OCI-LY3 (cell line): ENCODE data around the gene TBC1D8.

Experiments used
- H2AFZ ChIP-seq: fragments of 200-600, 300-600 bp; shearing (Covaris generic); 2 replicates; pipeline ENCODE4 v1.6.0; 2014; ENCODE audit warnings: antibody characterized with exemption, low read depth, low read length
- H3K27ac ChIP-seq: fragments of 200-600, 300-600 bp; sonication (generic); 2 replicates; pipeline ENCODE4 v1.5.1; 2014; ENCODE audit warnings: mild to moderate bottlenecking, low read length, moderate library complexity, mixed read lengths
- H3K27me3 ChIP-seq: fragments of 200-600, 300-600 bp; sonication (generic); 2 replicates; pipeline ENCODE4 v1.6.1; 2014; ENCODE audit warnings: low read depth, low read length, mixed read lengths
- H3K36me3 ChIP-seq: fragments of 200-600, 300-600 bp; sonication (generic); replicated peaks from 2 replicates; pipeline ENCODE3; 2014; ENCODE audit warnings: low read depth, low read length, mixed read lengths
- H3K4me1 ChIP-seq: fragments of 300-600, 200-600 bp; sonication (generic); 2 replicates; pipeline ENCODE4 v1.6.1; 2014; ENCODE audit warnings: low read length, mixed read lengths
- H3K4me2 ChIP-seq: fragments of 200-600, 300-600 bp; sonication (generic); 2 replicates; pipeline ENCODE4 v1.6.1; 2014; ENCODE audit warnings: low read length, mixed read lengths
- H3K4me3 ChIP-seq: fragments of 300-600, 200-600 bp; sonication (generic); 2 replicates; pipeline ENCODE4 v1.5.1; 2014; ENCODE audit warnings: antibody characterized with exemption, mild to moderate bottlenecking, low read length, moderate library complexity
- H3K79me2 ChIP-seq: fragments of 300-600, 200-600 bp; shearing (Covaris generic); 2 replicates; pipeline ENCODE4 v1.6.1; 2014; ENCODE audit warnings: mild to moderate bottlenecking, low read length, mixed read lengths
- H3K9ac ChIP-seq: fragments of 300-600, 200-600 bp; shearing (Covaris generic); 2 replicates; pipeline ENCODE4 v1.6.0; 2014; ENCODE audit warnings: mild to moderate bottlenecking, low read length, moderate library complexity
- H3K9me3 ChIP-seq: fragments of 200-600, 300-600 bp; shearing (Covaris generic); 2 replicates; pipeline ENCODE4 v1.6.1; 2014; ENCODE audit warnings: low read length, mixed read lengths; ENCODE audit not compliant: insufficient read depth
- H4K20me1 ChIP-seq: fragments of 200-600, 300-600 bp; sonication (generic); 2 replicates; pipeline ENCODE4 v1.6.1; 2016; ENCODE audit warnings: low read length, mixed read lengths; ENCODE audit not compliant: insufficient read depth
- CTCF ChIP-seq: fragments of 200-600, 300-600 bp; sonication (generic); IDR thresholded peaks from 2 replicates; pipeline ENCODE4 v1.5.1; 2014; ENCODE audit warnings: antibody characterized with exemption, low read length, low read depth
- EZH2phosphoT487 ChIP-seq: fragments of 200-600 bp; shearing (Covaris generic); IDR thresholded peaks from 2 replicates; pipeline ENCODE4 v1.6.1; 2018; ENCODE audit warnings: antibody characterized with exemption, mixed run types, low read depth

TBC1D8 gene

GRCh38 chr2:101125808-101126207 is 25.4 kb downstream of the TBC1D8 start:
- no peak overlapping the region for H3K27ac ChIP-seq
- peaks cover 7% of the 10 kb centered on the region for H3K4me1 ChIP-seq
- TF ChIP-seq CTCF: no peak
- no peak for TF ChIP-seq EZH2phosphoT487
- H3K79me2 ChIP-seq: no peaks in the 10 kb centered on the region
- no peak overlapping the region for H3K4me3 ChIP-seq
- H3K4me2 ChIP-seq: no peak overlapping the region
- no peaks in the 10 kb centered on the region for H3K36me3 ChIP-seq
- H3K9me3 ChIP-seq: no peaks in the 10 kb centered on the region
- no peak overlapping the region for H3K9ac ChIP-seq
- H3K27me3 ChIP-seq: peaks cover 3% of the 10 kb centered on the region; the same call in 1 of the 2 replicates
- H2AFZ ChIP-seq: no peak overlapping the region
- H4K20me1 ChIP-seq: no peaks in the 10 kb centered on the region

GRCh38 chr2:101125374-101125773 is 25.8 kb downstream of the TBC1D8 start:
- Histone ChIP-seq H3K4me3 (no peak overlapping the region), H3K9me3 (no peaks in the 10 kb centered on the region), H3K27ac (no peak overlapping the region), H4K20me1 (no peaks in the 10 kb centered on the region), H3K9ac (no peak overlapping the region), H3K27me3 (peaks cover 3% of the 10 kb centered on the region; the same call in 1 of the 2 replicates), H3K4me1 (peaks cover 7% of the 10 kb centered on the region), H3K79me2 (no peaks in the 10 kb centered on the region), H2AFZ (no peak overlapping the region), H3K4me2 (no peak overlapping the region), H3K36me3 (no peaks in the 10 kb centered on the region)
- no peak for TF ChIP-seq EZH2phosphoT487
- no peak for TF ChIP-seq CTCF

- Histone ChIP-seq H2AFZ (no peak overlapping the region), H3K79me2 (no peaks in the 10 kb centered on the region), H4K20me1 (no peaks in the 10 kb centered on the region), H3K9me3 (no peaks in the 10 kb centered on the region), H3K27me3 (peaks cover 3% of the 10 kb centered on the region; the same call in 1 of the 2 replicates), H3K4me3 (no peak overlapping the region), H3K4me2 (no peak overlapping the region), H3K36me3 (no peaks in the 10 kb centered on the region), H3K4me1 (peaks cover 7% of the 10 kb centered on the region), H3K9ac (no peak overlapping the region), H3K27ac (no peak overlapping the region)
- TF ChIP-seq CTCF: no peak
- no peak for TF ChIP-seq EZH2phosphoT487
These were observed 26.4 kb downstream of the TBC1D8 start for GRCh38 chr2:101124643-101125366.

GRCh38 chr2:101123795-101124471 is 27.2 kb downstream of the TBC1D8 start:
- no peak overlapping the region for H3K4me3 ChIP-seq
- H2AFZ ChIP-seq: no peak overlapping the region
- H3K36me3 ChIP-seq: no peaks in the 10 kb centered on the region
- peak overlapping the region; percentile 2; the same call in 1 of the 2 replicates for H3K4me2 ChIP-seq
- H3K9ac ChIP-seq: no peak overlapping the region
- no peaks in the 10 kb centered on the region for H4K20me1 ChIP-seq
- no peak overlapping the region for H3K27ac ChIP-seq
- TF ChIP-seq CTCF (no peak), EZH2phosphoT487 (no peak)
- peaks cover 3% of the 10 kb centered on the region; the same call in 1 of the 2 replicates for H3K27me3 ChIP-seq
- H3K79me2 ChIP-seq: no peaks in the 10 kb centered on the region
- no peaks in the 10 kb centered on the region for H3K9me3 ChIP-seq
- H3K4me1 ChIP-seq: peaks cover 7% of the 10 kb centered on the region
